Stimulated activated naive CD8-positive, alpha-beta T cell treated with anti-CD3 and anti-CD28 coated beads, Interleukin-15, Interleukin-2, amounts not matched to agents 100 U/mL and 50 U/mL, for 24 hours (primary cell): ENCODE data around the gene PAQR5.
A peak's percentile ranks its signal among the peaks of the same experiment; 100 is the strongest.
"Not testable (repeated sequence)": the region's sequence is repeated elsewhere in the genome, so short reads cannot be mapped to it uniquely, and the experiment has no call there.

Source experiments
- ATAC-seq: fragments of 150-1000 bp; cut with Tn5 transposase; one replicate; pipeline ENCODE4 v1.10.0; 2021
- DNase-seq: peaks from one replicate; pipeline ENCODE4 v3.0.0; 2021

PAQR5 gene

DNA sequence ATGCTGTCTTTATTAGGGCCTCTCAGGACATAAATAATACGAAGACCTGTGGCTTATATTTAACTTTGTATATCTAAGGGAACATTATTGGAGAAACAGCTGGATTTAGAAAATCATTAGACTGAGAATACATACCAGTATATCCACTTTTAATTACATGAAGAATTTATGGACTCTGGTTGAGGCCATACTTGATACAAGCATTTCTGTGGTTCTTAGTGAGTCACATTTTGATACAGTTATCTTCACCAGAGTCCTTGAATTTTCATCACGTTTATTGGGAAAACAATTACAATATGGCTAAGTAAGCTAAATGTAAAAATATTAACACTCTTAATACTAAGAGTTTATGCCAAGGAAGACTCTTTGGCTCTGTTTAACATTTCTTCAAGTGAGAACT lies 125.3 kb downstream of the PAQR5 start:
- DNase-seq (no peak), ATAC-seq (no peak)

DNA sequence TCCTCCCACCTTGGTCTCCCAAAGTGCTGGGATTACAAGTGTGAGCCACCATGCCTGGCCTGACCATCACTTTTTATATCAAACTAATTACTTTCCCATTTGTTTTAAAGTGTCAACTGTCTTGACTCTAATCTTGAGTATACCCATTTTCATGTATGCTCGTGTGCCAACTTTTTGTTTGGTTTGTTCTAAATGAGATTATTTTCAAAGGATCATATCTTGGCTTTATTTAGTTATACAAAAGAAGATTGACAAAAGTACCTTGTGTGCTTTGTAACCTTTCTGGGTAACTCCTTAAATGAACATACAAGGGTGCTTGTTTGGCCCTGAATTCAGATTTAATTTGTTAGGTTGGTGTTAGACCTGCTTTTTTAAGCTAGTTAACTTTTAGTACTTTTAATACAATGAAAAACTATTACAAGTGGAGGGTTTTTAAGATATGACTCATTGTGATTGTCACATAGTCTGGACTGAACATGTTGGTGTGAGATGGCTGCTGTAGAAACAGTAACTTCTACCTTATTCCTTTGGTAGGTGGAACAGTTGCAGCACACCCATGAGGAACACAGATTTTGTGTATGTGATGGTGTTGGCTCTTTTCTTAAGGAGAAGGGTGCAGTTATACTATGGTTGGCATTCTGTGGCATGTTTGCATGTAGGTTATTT lies 126.2 kb downstream of the PAQR5 start:
- ATAC-seq, result no peak
- no peak for DNase-seq

DNA sequence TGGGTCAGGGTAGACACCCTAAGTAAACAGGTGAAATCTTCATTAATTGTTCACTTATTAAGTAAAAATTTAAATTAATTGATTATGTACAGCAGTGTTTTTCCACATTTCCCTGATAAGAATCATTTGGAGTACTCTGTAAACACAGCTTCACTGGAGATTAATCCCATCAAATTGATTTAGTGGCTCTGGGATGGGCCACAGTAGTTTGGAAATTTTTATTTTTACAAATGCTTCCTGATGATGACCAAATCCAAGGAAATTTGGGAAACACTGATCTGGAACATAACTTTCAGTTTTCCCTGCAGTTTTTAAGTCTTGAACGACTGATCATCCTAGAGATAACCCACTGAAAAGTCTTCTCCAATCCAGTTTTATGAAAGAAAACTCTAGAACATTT lies 135.1 kb downstream of the PAQR5 start:
- ATAC-seq, result no peak
- no peak for DNase-seq

DNA sequence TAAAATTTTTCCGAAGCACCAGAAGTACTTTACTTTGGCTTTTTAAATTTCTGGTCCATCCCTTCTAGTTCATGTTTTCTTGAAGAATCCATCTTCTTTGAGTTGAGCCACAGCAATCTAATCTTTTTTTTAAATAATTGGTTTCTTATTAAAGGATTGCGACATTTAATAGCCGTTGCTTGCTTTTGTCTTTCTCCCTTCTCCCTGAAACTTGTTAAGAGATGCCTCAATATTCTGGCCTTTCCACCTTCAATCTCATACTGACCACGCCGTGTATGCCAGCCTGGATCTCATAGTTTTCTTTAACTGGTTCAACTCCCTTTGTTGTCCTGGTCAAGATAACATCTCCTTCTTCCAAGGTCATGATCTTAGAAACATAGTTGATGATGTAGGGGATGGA lies 135.5 kb downstream of the PAQR5 start:
- ATAC-seq (no peak), DNase-seq (no peak)

DNA sequence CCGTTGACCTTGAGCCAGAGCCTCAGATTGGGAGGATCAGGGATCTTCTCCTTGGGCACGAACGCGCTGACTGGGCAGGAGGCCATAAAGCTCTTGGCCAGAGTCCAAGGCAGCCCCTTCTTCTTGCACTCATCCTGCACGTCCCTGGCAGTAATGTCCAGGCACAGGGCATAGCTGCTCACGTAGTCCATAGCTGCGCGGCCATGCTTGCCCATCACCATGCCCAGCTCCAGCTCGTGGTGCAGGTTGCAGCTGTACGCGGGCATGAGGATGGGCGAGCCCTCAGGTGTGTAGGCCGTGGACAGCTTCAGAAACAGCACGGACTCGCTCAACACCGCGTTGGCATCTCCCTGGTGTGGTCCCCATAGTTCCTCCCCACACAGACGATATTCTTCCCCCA lies 136.0 kb downstream of the PAQR5 start:
- ATAC-seq, result no peak
- DNase-seq, result no peak

DNA sequence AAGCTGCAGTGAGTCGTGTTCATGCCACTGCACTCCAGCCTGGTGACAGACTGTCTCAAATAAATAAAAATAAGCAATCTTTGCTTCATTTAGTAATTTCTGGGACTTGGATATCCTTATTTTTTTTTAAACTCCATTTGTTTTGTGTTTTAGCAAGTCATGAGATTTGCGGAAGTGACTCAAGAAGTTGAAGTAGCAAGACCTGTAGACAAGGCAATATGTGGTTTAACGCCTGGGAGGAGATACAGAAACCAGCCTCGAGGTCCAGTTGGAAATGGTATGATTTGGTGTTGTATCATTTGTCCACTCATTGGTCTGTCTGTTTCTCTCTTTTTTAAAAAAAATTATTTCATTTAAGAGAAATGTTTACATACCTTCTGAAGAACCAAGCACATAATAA lies 137.3 kb downstream of the PAQR5 start:
- DNase-seq, result no peak
- no peak for ATAC-seq

DNA sequence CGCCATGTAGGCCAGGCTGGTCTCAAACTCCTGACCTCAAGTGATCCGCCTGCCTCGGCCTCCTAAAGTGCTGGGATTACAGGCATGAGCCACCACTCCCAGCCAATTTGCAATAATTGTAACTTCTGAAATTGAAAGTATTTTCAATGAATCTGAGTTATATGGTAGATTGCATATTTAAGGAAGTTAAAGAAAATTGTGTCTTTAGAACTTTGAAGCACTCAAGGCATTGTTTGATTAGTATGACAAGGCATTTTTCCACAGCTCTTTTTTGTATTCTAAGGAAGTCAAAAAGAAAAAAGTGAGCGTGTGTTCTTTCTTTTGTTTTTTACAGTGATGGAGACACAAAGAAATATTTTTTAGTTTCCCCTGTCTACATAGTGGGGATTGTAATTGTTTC lies 138.2 kb downstream of the PAQR5 start:
- DNase-seq, result no peak

DNA sequence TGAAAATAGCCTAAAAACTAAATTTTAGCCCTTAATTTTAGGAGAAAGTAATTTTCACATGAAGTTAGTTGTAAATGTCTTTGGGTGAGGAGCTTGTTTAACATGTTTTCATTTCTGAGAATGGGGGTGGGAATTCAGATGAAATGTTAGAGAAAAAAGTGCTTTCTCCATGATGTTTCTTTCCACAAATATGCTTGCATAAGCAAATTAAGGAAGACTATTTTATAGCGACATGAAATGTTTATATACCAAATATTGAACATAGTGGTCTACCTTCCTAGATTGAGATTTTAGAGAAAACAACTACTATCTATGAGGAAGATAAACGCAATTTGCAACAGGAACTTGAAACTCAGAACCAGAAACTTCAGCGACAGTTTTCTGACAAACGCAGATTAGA lies 140.9 kb downstream of the PAQR5 start:
- ATAC-seq (no peak), DNase-seq (no peak)

More for the DNA sequence above, 138.2 kb downstream of the PAQR5 start:
- no peak for ATAC-seq

DNA sequence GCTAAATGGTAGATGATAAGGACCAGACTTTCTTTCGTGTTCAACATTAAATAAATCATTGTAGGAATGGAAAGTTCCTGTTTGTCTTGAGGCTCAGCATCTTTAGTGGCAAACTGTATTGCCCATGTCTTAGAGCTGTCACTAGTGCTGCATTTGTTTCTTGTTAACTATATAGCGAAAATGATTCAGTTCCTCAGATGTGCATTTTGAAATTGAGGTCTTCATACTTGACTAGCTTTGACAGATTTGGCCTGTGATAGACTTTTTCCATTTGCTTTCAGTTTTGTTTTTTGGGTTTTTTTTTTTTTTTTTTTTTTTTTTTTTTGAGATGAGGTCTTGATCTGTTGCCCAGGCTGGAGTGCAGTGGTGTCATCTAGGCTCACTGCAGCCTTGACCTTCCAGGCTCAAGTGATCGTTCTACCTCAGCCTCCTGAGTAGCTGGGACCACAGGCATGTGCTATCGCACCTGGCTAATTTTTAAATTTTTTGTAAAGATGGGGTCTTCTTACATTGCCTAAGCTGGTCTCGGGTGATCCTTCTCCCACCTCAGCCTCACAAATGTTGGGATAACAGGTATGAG lies 144.4 kb downstream of the PAQR5 start:
- peak; percentile 94 for ATAC-seq
- DNase-seq, result no peak

DNA sequence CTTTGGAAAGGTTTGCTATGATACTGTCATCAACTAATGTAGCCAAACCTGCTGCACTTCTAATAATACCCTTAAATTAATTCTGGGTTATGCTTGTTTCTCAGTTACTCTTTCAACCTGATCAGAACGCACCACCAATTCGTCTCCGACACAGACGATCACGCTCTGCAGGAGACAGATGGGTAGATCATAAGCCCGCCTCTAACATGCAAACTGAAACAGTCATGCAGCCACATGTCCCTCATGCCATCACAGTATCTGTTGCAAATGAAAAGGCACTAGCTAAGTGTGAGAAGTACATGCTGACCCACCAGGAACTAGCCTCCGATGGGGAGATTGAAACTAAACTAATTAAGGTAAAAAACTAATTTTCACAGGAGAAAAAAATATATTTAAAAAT lies 146.0 kb downstream of the PAQR5 start:
- no peak for DNase-seq
- ATAC-seq, result no peak

DNA sequence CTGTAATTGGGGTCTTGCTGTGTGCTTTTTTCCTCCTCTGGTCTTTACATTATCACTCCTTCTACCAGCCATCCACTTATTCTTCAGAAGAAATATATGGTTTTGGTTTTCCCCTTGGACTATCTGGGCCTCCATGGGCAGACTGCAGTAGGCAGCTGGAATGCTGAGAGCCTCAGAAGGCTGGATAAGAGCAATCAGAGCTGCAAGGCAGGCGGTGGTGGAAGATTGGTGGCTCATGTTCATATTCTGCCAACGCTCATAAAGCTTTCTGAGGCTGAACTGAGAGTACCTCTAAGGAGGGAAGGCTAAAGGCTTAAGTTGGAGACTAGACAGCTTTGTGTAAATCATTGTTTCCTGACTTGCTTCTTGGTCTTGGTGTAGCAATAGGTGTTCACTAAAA lies 148.2 kb downstream of the PAQR5 start:
- ATAC-seq, result no peak
- DNase-seq, result no peak

DNA sequence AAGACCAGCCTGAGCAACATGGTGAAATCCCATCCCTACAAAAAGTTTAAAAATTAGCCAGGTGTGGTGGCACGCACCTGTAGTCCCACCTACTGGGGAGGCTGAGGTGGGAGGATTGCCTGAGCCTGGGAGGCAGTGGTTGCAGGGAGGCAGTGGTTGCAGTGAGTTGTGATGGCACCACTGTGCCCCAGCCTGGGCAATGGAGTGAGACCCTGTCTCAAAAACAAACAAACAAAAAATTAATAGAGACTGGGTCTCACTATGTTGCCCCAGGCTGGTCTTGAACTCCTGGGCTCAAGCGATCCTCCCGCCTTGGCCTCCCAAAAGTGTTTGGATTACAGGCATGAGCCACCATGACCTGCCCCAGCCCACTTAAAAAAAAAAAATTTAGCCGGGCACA lies 151.5 kb downstream of the PAQR5 start:
- not testable (repeated sequence) for ATAC-seq, DNase-seq

DNA sequence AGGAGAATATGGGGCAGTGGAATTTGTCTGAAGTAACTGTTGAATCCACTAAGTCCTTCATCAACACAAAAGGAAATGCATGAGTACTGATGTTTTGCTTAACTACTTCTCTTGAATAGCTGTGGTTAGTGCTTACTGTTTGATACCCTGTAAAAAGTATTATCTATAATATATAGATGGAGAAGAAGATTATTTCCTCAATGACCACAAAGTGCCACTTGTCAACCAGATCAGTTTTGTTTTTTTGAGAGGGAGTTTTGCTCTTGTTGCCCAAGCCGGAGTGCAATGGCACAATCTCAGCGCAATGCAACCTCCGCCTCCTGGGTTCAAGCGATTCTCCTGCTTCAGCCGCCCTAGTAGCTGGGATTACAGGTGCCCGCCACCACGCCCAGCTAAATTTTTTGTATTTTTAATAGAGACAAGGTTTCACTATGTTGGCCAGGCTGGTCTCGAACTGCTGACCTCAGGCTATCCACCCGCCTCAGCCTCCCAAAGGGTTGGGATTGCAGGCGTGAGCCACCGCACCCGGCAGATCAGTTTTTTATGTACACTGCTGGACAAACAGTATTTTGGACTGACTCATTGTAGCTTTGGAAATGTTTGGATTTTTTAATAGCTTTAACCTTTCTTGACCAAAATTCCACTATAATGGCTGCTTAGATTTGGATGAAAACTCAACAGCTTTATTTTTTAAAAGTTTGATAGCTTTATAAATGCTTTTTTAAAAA lies 152.4 kb downstream of the PAQR5 start:
- ATAC-seq (no peak), DNase-seq (no peak)

DNA sequence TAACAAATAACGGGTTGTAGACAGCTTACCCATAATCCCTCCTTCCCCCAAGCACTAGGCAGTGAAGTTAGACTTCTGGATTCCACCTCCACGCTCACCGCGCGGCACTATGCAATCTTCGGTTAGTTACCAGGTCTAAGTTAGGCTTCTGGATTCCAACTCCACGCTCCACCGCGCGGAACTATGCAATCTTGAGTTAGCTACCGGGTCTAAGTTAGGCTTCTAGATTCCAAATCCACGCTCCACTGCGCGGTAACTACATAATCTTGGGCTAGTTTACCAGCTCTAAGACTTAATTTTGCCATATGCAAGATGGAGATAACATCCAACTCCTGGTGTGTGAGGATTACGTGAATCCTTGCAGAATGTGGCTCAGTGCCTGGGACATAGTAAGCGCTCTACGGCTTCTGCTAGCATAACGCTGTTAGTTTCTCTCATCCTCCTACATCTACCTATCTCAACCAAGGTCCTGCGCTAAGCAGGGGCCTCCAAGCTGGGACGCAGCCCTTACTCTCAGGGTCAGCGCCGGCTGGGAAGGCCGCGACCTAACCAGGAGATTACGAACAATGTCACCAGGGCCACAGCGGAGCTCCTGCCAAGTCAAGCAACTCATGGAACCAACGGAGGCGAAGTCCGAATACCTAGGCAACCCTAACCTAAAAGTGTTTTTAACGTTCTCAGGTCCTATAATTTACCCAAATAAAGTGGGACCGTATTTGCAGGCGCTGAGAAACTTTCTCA lies 153.4 kb downstream of the PAQR5 start:
- peak; percentile 41 for DNase-seq
- ATAC-seq, result peak; percentile 35

DNA sequence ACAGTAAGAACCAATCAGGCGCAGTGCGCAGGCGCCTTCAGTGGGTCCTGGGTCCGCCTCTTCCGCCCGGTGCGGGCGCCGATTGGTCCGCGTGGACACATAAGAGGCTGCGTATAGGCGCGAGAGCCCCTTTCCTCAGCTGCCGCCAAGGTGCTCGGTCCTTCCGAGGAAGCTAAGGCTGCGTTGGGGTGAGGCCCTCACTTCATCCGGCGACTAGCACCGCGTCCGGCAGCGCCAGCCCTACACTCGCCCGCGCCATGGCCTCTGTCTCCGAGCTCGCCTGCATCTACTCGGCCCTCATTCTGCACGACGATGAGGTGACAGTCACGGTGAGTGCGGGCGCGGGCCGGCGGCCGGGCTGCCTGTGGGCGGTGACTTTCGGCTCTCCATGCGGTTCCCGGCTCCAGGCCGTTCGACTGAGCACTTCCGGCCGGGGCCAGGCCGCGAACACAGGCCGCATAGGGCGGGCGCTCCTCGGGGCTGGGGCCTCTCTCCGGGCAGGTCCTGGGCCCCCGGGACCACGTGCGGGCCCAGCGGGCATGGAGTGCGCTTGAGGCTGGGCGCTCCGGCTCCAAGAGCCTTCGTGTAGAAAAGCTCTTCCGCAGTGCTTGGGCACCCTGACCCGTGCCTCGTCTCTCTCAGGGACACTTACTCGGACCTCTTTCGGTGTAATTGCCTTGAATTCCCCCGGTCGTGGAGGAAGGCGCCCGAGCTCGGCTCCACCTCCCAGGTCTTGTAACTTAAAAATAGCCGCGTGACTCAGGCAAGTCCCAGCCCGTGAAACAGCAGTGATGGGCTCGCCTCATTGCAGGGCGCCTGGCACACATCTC lies 154.2 kb downstream of the PAQR5 start, which contains the start of gene RPLP1:
Gene RPLP1, plus strand, starts transcription at position 127 of the 830 bp plus-strand sequence. Its CDS starts 131 bp downstream, at position 258.
- DNase-seq, result peak; percentile 95

DNA sequence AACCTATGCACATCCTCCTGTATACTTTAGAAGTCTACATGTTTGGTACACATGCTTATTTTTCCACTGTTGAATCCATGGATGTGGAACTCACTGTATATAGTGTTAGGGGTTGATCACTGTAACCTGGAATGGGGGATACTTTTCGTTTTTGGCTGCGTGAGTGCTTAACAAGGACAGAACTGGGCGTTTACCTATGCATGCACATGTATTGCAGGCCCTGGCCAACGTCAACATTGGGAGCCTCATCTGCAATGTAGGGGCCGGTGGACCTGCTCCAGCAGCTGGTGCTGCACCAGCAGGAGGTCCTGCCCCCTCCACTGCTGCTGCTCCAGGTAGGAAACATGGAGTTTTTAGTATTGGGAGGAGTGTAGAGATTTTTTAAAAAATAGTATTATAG lies 156.2 kb downstream of the PAQR5 start:
- no peak for ATAC-seq

More for the DNA sequence above, 154.2 kb downstream of the PAQR5 start, which contains the start of gene RPLP1:
- ATAC-seq, result peak; percentile 88

DNA sequence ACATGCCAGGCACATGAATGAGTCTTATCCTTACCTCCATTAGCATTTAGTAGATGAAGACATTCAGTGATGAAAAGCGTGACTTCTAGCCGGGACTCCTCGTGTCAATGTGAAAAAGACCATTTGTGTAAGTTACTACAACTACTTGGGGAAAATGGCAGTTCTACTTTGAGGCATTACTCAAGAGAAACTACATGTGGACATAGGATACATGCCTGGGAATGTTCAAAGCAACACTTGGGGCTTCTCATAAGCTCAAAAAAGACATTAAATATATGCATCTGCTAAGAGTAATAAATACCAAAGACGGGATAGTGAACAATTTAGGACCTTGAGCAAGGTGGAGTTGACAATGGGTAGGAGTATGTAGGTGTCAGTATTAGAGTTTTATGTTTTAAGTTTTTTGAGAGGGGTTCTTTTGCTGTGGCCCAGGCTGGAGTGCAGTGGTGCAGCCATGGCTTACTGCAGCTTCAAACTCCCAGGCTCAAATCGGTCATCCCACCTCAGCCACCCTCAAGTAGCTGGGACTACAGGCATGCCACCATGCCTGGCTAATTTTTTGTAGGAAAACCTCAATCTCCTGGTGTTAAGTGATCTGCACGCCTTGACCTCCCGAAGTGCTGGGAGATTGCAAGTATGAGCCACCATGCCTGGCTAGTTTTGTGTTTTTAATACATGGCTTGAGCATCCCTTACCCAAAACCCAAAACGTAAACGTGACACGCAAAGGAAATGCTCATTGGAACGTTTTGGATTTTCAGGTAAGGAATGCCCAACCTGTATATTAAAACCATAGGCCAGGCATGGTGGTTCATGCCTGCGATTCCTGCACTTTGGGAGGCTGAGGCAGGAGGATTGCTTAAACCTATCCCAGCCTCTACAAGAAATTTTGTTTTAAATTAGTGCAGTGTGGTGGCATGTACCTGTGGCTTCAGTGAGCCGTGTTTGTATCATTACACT lies 157.8 kb downstream of the PAQR5 start:
- ATAC-seq, result no peak
- DNase-seq, result no peak

More for the DNA sequence above, 156.2 kb downstream of the PAQR5 start:
- DNase-seq, result no peak
